ENCODE data around the gene SLC1A6.

- TF ChIP-seq, protein P1, sequence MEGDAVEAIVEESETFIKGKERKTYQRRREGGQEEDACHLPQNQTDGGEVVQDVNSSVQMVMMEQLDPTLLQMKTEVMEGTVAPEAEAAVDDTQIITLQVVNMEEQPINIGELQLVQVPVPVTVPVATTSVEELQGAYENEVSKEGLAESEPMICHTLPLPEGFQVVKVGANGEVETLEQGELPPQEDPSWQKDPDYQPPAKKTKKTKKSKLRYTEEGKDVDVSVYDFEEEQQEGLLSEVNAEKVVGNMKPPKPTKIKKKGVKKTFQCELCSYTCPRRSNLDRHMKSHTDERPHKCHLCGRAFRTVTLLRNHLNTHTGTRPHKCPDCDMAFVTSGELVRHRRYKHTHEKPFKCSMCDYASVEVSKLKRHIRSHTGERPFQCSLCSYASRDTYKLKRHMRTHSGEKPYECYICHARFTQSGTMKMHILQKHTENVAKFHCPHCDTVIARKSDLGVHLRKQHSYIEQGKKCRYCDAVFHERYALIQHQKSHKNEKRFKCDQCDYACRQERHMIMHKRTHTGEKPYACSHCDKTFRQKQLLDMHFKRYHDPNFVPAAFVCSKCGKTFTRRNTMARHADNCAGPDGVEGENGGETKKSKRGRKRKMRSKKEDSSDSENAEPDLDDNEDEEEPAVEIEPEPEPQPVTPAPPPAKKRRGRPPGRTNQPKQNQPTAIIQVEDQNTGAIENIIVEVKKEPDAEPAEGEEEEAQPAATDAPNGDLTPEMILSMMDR (conservative IDR thresholded peaks at IDR 0.05): no peak
- no peak for TF ChIP-seq ZFX (IDR thresholded peaks at IDR 0.05)
Observed at GRCh38 chr19:14972676-14973075, 7.0 kb downstream of the SLC1A6 start.
